ENCODE measurements around the gene ADAMTS6. TPM values are rescaled to one million over a fixed set of nuclear protein-coding genes. Genes with fewer than 3 reads are reported as not detected.

Gene ADAMTS6
- total RNA-seq, 1 experiment from 2014 or later: 1.2 TPM

GRCh38 chr5:65296067-65296466 lies 185.7 kb downstream of the ADAMTS6 start:
- H3K4me1 Mint-ChIP-seq (ENCODE audit: low read depth, unreplicated experiment): no peaks in the 10 kb centered on the region
- intact Hi-C loops (cut with micrococcal nuclease; ENCODE audit: unreplicated experiment): no loop called here
- H3K9me3 Mint-ChIP-seq (ENCODE audit: low read depth, unreplicated experiment): no peaks in the 10 kb centered on the region
- CTCF ChIA-PET: no interaction called here
- BruUV-seq (replicated peaks): no TSS peak
- DNase-seq: no peak
- H3K36me3 Mint-ChIP-seq (ENCODE audit: insufficient read depth, unreplicated experiment): no peaks in the 10 kb centered on the region
- H3K27me3 Mint-ChIP-seq (ENCODE audit: unreplicated experiment): no peaks in the 10 kb centered on the region
- TF ChIP-seq CTCF (IDR thresholded peaks at IDR 0.05; ENCODE audit: unreplicated experiment): no peak
- H3K4me3 Mint-ChIP-seq (ENCODE audit: low read depth, unreplicated experiment): no peak overlapping the region
- H3K27ac Mint-ChIP-seq (ENCODE audit: unreplicated experiment): no peak overlapping the region

- no peaks in the 10 kb centered on the region for H3K27me3 Mint-ChIP-seq (ENCODE audit: unreplicated experiment)
- no TSS peak for BruUV-seq (replicated peaks)
- no peaks in the 10 kb centered on the region for H3K9me3 Mint-ChIP-seq (ENCODE audit: low read depth, unreplicated experiment)
- H3K4me3 Mint-ChIP-seq (ENCODE audit: low read depth, unreplicated experiment): no peak overlapping the region
- no peak overlapping the region for H3K27ac Mint-ChIP-seq (ENCODE audit: unreplicated experiment)
- intact Hi-C loops (cut with micrococcal nuclease; ENCODE audit: unreplicated experiment): no loop called here
- DNase-seq: no peak
- H3K4me1 Mint-ChIP-seq (ENCODE audit: low read depth, unreplicated experiment): no peaks in the 10 kb centered on the region
- no peak for TF ChIP-seq CTCF (IDR thresholded peaks at IDR 0.05; ENCODE audit: unreplicated experiment)
- H3K36me3 Mint-ChIP-seq (ENCODE audit: insufficient read depth, unreplicated experiment): no peaks in the 10 kb centered on the region
- CTCF ChIA-PET: no interaction called here
Measured at GRCh38 chr5:65292196-65292595, 189.5 kb downstream of the ADAMTS6 start.

- no TSS peak for BruUV-seq (replicated peaks)
- intact Hi-C loops (cut with micrococcal nuclease; ENCODE audit: unreplicated experiment): no loop called here
Measured at GRCh38 chr5:65290677-65291076, 191.0 kb downstream of the ADAMTS6 start.

GRCh38 chr5:65288657-65289056 lies 193.1 kb downstream of the ADAMTS6 start:
- CTCF ChIA-PET: no interaction called here
- intact Hi-C loops (cut with micrococcal nuclease; ENCODE audit: unreplicated experiment): no loop called here
- Mint-ChIP-seq H3K4me1 (ENCODE audit: low read depth, unreplicated experiment) (no peaks in the 10 kb centered on the region), H3K27me3 (ENCODE audit: unreplicated experiment) (no peaks in the 10 kb centered on the region), H3K27ac (ENCODE audit: unreplicated experiment) (no peak overlapping the region), H3K36me3 (ENCODE audit: insufficient read depth, unreplicated experiment) (no peaks in the 10 kb centered on the region), H3K4me3 (ENCODE audit: low read depth, unreplicated experiment) (no peak overlapping the region), H3K9me3 (ENCODE audit: low read depth, unreplicated experiment) (no peaks in the 10 kb centered on the region)
- no TSS peak for BruUV-seq (replicated peaks)
- DNase-seq: no peak
- no peak for TF ChIP-seq CTCF (IDR thresholded peaks at IDR 0.05; ENCODE audit: unreplicated experiment)

More at GRCh38 chr5:65290677-65291076, 191.0 kb downstream of the ADAMTS6 start:
- CTCF ChIA-PET: no interaction called here
- no peak for DNase-seq
- TF ChIP-seq CTCF (IDR thresholded peaks at IDR 0.05; ENCODE audit: unreplicated experiment): no peak
- H3K36me3 Mint-ChIP-seq (ENCODE audit: insufficient read depth, unreplicated experiment): no peaks in the 10 kb centered on the region
- no peaks in the 10 kb centered on the region for H3K4me1 Mint-ChIP-seq (ENCODE audit: low read depth, unreplicated experiment)
- H3K9me3 Mint-ChIP-seq (ENCODE audit: low read depth, unreplicated experiment): no peaks in the 10 kb centered on the region
- H3K27ac Mint-ChIP-seq (ENCODE audit: unreplicated experiment): no peak overlapping the region
- H3K4me3 Mint-ChIP-seq (ENCODE audit: low read depth, unreplicated experiment): no peak overlapping the region
- H3K27me3 Mint-ChIP-seq (ENCODE audit: unreplicated experiment): no peaks in the 10 kb centered on the region

- no peak overlapping the region for H3K27ac Mint-ChIP-seq (ENCODE audit: unreplicated experiment)
- H3K4me3 Mint-ChIP-seq (ENCODE audit: low read depth, unreplicated experiment): no peak overlapping the region
- no peaks in the 10 kb centered on the region for H3K27me3 Mint-ChIP-seq (ENCODE audit: unreplicated experiment)
- intact Hi-C loops (cut with micrococcal nuclease; ENCODE audit: unreplicated experiment): no loop called here
- H3K4me1 Mint-ChIP-seq (ENCODE audit: low read depth, unreplicated experiment): no peaks in the 10 kb centered on the region
- no peak for DNase-seq
- CTCF ChIA-PET: no interaction called here
- H3K9me3 Mint-ChIP-seq (ENCODE audit: low read depth, unreplicated experiment): no peaks in the 10 kb centered on the region
- no peak for TF ChIP-seq CTCF (IDR thresholded peaks at IDR 0.05; ENCODE audit: unreplicated experiment)
- no peaks in the 10 kb centered on the region for H3K36me3 Mint-ChIP-seq (ENCODE audit: insufficient read depth, unreplicated experiment)
- no TSS peak for BruUV-seq (replicated peaks)
Measured at GRCh38 chr5:65279603-65280002, 202.1 kb downstream of the ADAMTS6 start.

Measured in Calu3 (cell line).